ENCODE measurements around the gene LRRC59.
"Not testable (repeated sequence)": the region's sequence is repeated elsewhere in the genome, so short reads cannot be mapped to it uniquely, and the experiment has no call there.

Gene LRRC59

DNA sequence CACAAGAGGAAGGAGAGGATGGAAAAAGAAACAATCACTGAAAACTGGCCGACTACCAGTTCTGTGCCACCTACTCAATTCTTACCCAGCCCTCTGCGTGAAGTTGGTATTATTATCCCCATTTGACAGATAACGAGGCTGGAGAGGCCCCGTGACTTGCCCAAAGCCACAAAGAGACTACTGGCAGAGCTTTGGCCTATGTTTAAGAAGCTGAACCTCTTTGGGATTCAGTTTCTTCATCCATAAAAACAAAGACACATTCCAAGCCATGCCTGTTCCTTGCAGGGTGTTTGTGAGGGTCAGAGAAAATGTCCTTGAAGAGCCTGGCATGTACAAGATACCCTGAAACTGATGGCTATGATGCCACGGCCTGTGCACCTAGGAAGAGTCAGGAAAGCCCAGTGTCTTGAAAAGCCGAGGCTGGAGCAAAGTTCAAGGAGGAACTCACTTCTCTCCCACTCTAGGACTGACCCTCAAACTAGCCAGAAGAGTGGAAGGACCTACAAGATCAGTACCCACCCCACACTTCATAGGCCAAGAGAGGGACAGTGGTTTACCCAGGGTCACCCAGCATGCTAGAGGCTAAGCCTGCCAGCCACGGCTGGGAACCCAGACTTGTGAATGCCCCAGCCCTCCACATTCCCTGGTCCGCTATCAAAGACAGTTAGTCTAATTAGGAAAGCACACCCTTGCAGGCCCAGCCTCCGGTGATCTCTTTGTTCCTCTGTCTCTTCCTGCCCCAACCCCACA lies 27.1 kb upstream of the LRRC59 start:
- DNase-seq = no peak

GRCh38 chr17:50423553-50424159 lies 26.3 kb upstream of the LRRC59 start:
- DNase-seq = no peak

- DNase-seq = no peak
These were observed 25.4 kb upstream of the LRRC59 start for GRCh38 chr17:50422738-50423137.

DNA sequence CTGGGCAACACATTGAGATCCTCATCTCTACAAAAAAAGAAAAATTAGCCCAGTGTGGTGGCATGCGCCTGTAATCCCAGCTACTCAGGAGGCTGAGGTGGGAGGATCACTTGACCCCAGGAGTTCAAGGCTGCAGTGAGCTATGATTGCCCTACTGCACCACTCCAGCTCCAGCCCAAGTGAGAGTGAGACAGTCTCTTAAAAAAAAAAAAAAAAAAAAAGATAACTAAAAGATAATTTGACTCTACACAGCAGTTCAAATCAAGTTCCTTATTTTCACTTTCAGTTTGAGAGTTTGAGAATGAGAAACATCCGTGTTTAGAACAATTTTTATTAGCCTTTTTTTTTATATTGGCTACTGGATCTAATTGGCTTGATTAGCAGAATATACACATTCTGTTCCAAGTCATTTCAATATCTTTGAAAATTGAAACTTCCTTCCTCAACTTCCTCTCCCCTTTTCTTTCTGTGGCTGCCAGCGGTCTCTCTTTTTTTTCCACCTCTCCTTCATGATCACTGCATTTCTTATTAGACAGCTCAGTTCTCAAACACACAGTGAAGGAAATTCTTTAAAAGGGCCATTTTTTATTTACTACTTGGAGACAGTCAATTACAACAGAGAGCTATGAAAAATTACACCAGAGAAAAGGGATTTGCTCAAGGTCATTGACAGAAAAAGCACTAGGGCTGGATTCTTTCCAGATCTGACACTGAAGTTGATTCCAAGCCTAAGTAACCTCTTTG lies 24.2 kb upstream of the LRRC59 start:
- DNase-seq = no peak

DNA sequence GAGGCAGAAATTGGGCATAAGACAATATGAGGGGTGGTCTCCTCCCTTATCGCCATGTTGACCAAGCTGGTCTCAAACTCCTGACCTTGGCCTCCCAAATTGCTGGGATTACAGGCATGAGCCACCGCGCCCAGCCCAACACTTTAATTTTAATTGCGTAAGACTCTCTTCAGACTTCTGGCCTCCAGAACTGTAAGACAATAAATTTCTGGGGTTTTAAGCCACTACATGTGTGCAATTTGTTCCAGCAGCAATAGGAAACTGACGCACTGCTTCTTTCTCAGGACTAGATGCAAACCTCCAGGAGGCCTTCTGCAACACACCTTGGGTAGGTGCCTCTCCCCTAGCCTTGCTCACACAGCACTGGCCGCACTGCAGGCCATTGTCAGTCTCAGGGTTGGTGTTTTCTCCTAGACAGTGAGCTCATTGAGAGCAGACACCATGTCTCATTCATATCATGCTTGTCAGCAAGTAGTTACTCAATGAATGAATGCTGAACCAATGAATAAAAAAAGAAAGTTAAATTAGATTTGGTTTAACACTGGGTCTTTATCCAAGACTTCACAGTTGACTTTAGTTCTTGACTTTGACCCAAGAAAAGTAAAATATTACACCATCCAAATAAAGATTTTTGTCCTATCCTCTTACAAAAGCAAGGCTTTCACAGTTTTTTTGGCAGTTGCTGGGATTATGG lies 23.2 kb upstream of the LRRC59 start:
- no peak for DNase-seq

- DNase-seq = not testable (repeated sequence)
These were observed 22.3 kb upstream of the LRRC59 start for GRCh38 chr17:50419577-50419976.

- DNase-seq = no peak
These were observed 17.5 kb upstream of the LRRC59 start for GRCh38 chr17:50414808-50415207.

GRCh38 chr17:50412188-50412732 lies 14.9 kb upstream of the LRRC59 start:
- DNase-seq = no peak

- DNase-seq = no peak
These were observed 10.6 kb upstream of the LRRC59 start for GRCh38 chr17:50407921-50408320.

- DNase-seq = no peak
These were observed 9.3 kb upstream of the LRRC59 start for GRCh38 chr17:50406578-50406977.

GRCh38 chr17:50405351-50405750 lies 8.0 kb upstream of the LRRC59 start:
- DNase-seq = not testable (repeated sequence)

- DNase-seq = not testable (repeated sequence)
These were observed 2.3 kb upstream of the LRRC59 start for GRCh38 chr17:50399591-50399990.

DNA sequence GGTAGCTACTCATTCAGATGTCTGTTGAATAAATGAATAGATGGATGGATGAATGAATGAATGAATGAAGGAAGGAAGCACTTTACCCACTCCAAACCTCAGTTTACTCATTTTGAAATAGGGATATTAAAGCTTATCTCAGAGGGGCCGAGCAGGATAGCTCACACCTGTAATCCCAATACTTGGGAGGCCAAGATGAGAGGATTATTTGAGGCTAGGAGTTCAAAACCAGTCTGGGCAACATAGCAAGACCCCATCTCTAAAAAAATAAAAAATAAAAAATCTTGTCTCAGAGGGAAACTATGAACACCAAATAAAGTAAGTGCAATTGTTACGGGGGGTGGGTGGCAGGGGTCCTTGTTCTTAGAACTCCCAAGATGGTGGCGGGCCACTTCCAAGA lies 1.3 kb upstream of the LRRC59 start:
- DNase-seq = not testable (repeated sequence)

DNA sequence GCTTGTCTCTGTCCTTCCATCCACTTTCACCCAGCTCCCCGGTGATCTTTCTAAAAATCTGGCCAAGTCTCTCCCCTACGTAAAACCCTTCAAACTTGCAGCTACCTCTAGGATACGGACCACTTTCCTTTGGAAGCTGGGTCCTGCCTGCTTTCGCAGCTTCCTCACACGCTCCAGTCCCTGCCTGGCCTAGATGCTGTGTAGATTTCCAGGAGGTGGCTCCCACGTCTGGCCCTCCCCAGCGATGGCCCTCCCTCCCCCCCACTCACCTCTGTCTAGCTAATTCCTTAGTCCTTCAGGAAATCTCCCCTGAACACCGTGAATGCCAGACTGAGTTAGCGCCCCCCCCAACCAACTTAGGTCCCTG lies 579 bp upstream of the LRRC59 start:
- DNase-seq = no peak

GRCh38 chr17:50396261-50397110 lies 837 bp downstream of the LRRC59 start:
- DNase-seq = peak; percentile 36

- no peak for DNase-seq
These were observed 2.6 kb downstream of the LRRC59 start for GRCh38 chr17:50394711-50395110.

DNA sequence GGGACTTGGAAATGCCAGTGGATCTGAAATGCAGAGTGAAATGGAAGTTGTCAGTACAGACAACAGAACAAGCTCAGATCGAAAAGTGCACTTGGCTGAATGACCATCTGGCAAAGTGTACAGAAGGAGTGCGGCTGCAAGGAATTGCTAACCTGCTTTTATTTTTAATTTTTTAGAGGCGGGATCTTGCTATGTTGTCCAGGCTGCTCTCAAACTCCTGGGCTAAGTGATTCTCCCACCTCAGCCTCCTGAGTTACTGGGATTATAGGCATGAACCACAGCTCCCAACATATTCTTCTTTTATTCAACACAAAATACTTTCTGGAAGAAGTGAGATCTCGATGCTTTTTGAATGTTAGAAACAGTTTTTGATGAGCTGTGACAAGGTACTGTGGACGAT lies 3.6 kb downstream of the LRRC59 start:
- DNase-seq = no peak

GRCh38 chr17:50392621-50393020 lies 4.7 kb downstream of the LRRC59 start:
- DNase-seq = no peak

DNA sequence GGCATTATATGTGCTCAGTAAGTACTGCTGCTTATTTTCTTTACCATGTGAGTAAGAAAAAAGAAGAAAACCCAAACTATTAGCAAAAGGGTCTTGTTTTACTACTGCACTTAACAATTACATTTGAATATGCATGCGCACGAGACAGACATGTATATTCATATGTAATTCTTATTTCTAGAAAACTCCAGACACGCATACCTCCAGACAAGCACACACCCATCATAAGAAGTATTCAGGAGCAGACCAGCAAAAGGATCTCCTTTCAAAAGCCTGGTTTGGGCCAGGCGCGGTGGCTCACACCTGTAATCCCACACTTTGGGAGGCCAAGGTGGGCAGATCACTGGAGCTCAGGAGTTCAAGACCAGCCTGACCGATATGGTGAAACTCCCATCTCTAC lies 7.8 kb downstream of the LRRC59 start:
- no peak for DNase-seq

DNA sequence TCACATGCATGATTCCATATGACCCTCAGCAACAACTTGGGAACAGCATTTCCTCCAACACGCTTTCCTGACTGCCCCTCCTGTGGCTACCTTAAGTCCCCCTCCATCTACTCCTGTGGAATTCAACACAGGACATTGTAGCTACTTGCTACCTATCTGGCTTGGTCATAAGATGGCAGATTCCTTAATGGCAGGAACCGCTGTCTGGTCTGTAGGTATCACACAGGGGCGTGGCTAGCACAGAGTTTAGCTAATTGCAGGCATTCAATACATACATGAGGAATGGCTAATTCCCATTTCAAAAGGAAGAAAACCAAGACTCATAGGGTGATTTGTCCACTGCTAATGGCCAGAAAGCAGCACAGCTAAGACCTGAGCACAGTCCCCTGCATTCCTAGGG lies 8.6 kb downstream of the LRRC59 start:
- no peak for DNase-seq

- DNase-seq = no peak
These were observed 10.8 kb downstream of the LRRC59 start for GRCh38 chr17:50386510-50386909.

- DNase-seq = no peak
These were observed 14.4 kb downstream of the LRRC59 start for GRCh38 chr17:50382931-50383330.

Data from activated naive CD4-positive, alpha-beta T cell treated with anti-CD3 and anti-CD28 coated beads, Interleukin-2, amount 50 U/mL, for 16 hours (primary cell).